H9 (cell line): ENCODE results near the gene MATK. TPM values are rescaled to one million over a fixed set of nuclear protein-coding genes. Genes with fewer than 3 reads are reported as not detected.

Source experiments
- DNase-seq: peaks from one replicate; pipeline ENCODE4 v3.0.0-alpha.2; 2017
- H2AFZ ChIP-seq: one replicate; pipeline ENCODE4 v1.6.1; 2013; ENCODE audit warnings: mild to moderate bottlenecking, low read length, control low read depth, moderate library complexity
- H2AK5ac ChIP-seq: 2 replicates; pipeline ENCODE4 v1.6.1; 2013; ENCODE audit warnings: low read length, control low read depth, mixed read lengths; ENCODE audit not compliant: insufficient read length
- H2BK120ac ChIP-seq: one replicate; pipeline ENCODE4 v1.6.1; 2013; ENCODE audit warnings: low read depth, mild to moderate bottlenecking, low read length, control low read depth, inconsistent platforms; ENCODE audit not compliant: poor library complexity, severe bottlenecking
- H2BK12ac ChIP-seq: 2 replicates; pipeline ENCODE4 v1.6.1; 2013; ENCODE audit warnings: low read length, control low read depth, mixed read lengths, low read depth; ENCODE audit not compliant: insufficient read length
- H2BK15ac ChIP-seq: 2 replicates; pipeline ENCODE4 v1.6.1; 2013; ENCODE audit warnings: low read depth, low read length, control low read depth
- H2BK20ac ChIP-seq: one replicate; pipeline ENCODE4 v1.6.1; 2013; ENCODE audit warnings: low read depth, mild to moderate bottlenecking, low read length, control low read depth, inconsistent platforms; ENCODE audit not compliant: poor library complexity, severe bottlenecking
- H2BK5ac ChIP-seq: 2 replicates; pipeline ENCODE4 v1.6.1; 2013; ENCODE audit warnings: low read length, control low read depth, mixed read lengths; ENCODE audit not compliant: insufficient read length
- H3K14ac ChIP-seq: 2 replicates; pipeline ENCODE4 v1.6.1; 2013; ENCODE audit warnings: low read length, control low read depth; ENCODE audit not compliant: insufficient read depth
- H3K18ac ChIP-seq: 2 replicates; pipeline ENCODE4 v1.6.1; 2013; ENCODE audit warnings: low read depth, mild to moderate bottlenecking, mixed read lengths, low read length, control low read depth; ENCODE audit not compliant: insufficient read length
- H3K23ac ChIP-seq: 2 replicates; pipeline ENCODE4 v1.6.1; 2013; ENCODE audit warnings: low read length, control low read depth, mixed read lengths, low read depth; ENCODE audit not compliant: insufficient read length
- H3K23me2 ChIP-seq: 2 replicates; pipeline ENCODE4 v1.6.1; 2013; ENCODE audit warnings: low read depth, mild to moderate bottlenecking, mixed read lengths, low read length, control low read depth; ENCODE audit not compliant: insufficient read length, poor library complexity, severe bottlenecking
- H3K27ac ChIP-seq: 2 replicates; pipeline ENCODE4 v1.5.1; 2013; ENCODE audit warnings: low read length, control low read depth, mixed read lengths, low read depth; ENCODE audit not compliant: insufficient read length
- H3K27me3 ChIP-seq: 2 replicates; pipeline ENCODE4 v1.6.1; 2013; ENCODE audit warnings: low read length, control low read depth, inconsistent platforms; ENCODE audit not compliant: insufficient read depth
- H3K4ac ChIP-seq: 2 replicates; pipeline ENCODE4 v1.6.1; 2013; ENCODE audit warnings: low read depth, mild to moderate bottlenecking, control low read depth, inconsistent platforms, low read length, moderate library complexity
- H3K4me1 ChIP-seq: 2 replicates; pipeline ENCODE4 v1.6.1; 2013; ENCODE audit warnings: low read length, control low read depth, inconsistent platforms; ENCODE audit not compliant: insufficient read depth
- H3K4me2 ChIP-seq: 2 replicates; pipeline ENCODE4 v1.6.1; 2013; ENCODE audit warnings: low read length, control low read depth, mixed read lengths; ENCODE audit not compliant: insufficient read length, insufficient read depth
- H3K56ac ChIP-seq: 2 replicates; pipeline ENCODE4 v1.6.1; 2013; ENCODE audit warnings: low read depth, mild to moderate bottlenecking, mixed read lengths, low read length, control low read depth; ENCODE audit not compliant: insufficient read length
- H3K79me1 ChIP-seq: 2 replicates; pipeline ENCODE4 v1.6.1; 2013; ENCODE audit warnings: low read depth, mild to moderate bottlenecking, moderate library complexity, low read length, control low read depth, inconsistent platforms; ENCODE audit not compliant: insufficient read depth, poor library complexity, severe bottlenecking
- H3K79me2 ChIP-seq: 2 replicates; pipeline ENCODE4 v1.6.1; 2013; ENCODE audit warnings: low read length, control low read depth, inconsistent platforms; ENCODE audit not compliant: insufficient read depth
- H3K9ac ChIP-seq: 2 replicates; pipeline ENCODE4 v1.6.1; 2013; ENCODE audit warnings: low read length, control low read depth, mixed read lengths; ENCODE audit not compliant: insufficient read length; ENCODE audit errors: extremely low read depth
- H3K9me3 ChIP-seq: one replicate; pipeline ENCODE4 v1.6.1; 2013; ENCODE audit warnings: low read depth, low read length, inconsistent platforms; ENCODE audit not compliant: control insufficient read depth
- H3T11ph ChIP-seq: one replicate; pipeline ENCODE4 v1.6.1; 2013; ENCODE audit warnings: mild to moderate bottlenecking, low read length, control low read depth, inconsistent platforms
- H4K20me1 ChIP-seq: one replicate; pipeline ENCODE4 v1.6.1; 2013; ENCODE audit not compliant: control insufficient read depth, insufficient read length, insufficient read depth
- H4K5ac ChIP-seq: 2 replicates; pipeline ENCODE4 v1.6.1; 2013; ENCODE audit warnings: low read depth, mild to moderate bottlenecking, mixed read lengths, low read length, control low read depth; ENCODE audit not compliant: insufficient read length
- H4K8ac ChIP-seq: replicated peaks from 2 replicates; pipeline ENCODE4 v1.6.1; 2013; ENCODE audit warnings: low read length, control low read depth, mixed read lengths, low read depth; ENCODE audit not compliant: insufficient read length
- H4K91ac ChIP-seq: 2 replicates; pipeline ENCODE4 v1.6.1; 2013; ENCODE audit warnings: low read depth, mild to moderate bottlenecking, moderate library complexity, mixed read lengths, low read length, control low read depth; ENCODE audit not compliant: insufficient read length
- H3K27ac Mint-ChIP-seq, 3 experiments: 2 replicates in 2 of 3; 3 replicates in 1 of 3; pipeline ENCODE4 v1.8.0; 2020 to 2021; ENCODE audit warnings: mixed read lengths in 3 of 3, mild to moderate bottlenecking in 1 of 3, moderate library complexity in 1 of 3
- H3K27me3 Mint-ChIP-seq: 2 replicates; pipeline ENCODE4 v1.8.0; 2021; ENCODE audit warnings: low read depth, mild to moderate bottlenecking, moderate library complexity, mixed read lengths
- H3K36me3 Mint-ChIP-seq, 3 experiments: 2 replicates in 2 of 3; 3 replicates in 1 of 3; pipeline ENCODE4 v1.8.0; 2020 to 2021; ENCODE audit warnings: low read depth in 3 of 3, mixed read lengths in 3 of 3; ENCODE audit not compliant: insufficient read depth in 1 of 3
- H3K4me1 Mint-ChIP-seq, 2 experiments: 2 replicates each; pipeline ENCODE4 v1.8.0; 2020; ENCODE audit warnings: mixed read lengths in 2 of 2
- H3K4me3 Mint-ChIP-seq, 2 experiments: 2 replicates in 1 of 2; 3 replicates in 1 of 2; pipeline ENCODE4 v1.8.0; 2020 to 2021; ENCODE audit warnings: mild to moderate bottlenecking in 2 of 2, mixed read lengths in 2 of 2, moderate library complexity in 1 of 2
- H3K9me3 Mint-ChIP-seq, 2 experiments: 2 replicates in 1 of 2; 3 replicates in 1 of 2; pipeline ENCODE4 v1.8.0; 2020; ENCODE audit warnings: mild to moderate bottlenecking in 2 of 2, mixed read lengths in 2 of 2, moderate library complexity in 1 of 2
- WGBS: extraction: QIAGEN DNeasy Blood & Tissue Kit; methylation state at CpG from one replicate; pipeline ENCODE4 v1.1.7; 2013; ENCODE audit warnings: missing lambda C conversion rate, low lambda C conversion rate, mixed read lengths; ENCODE audit not compliant: insufficient read length; ENCODE audit errors: extremely low coverage; 5-methylcytosine and 5-hydroxymethylcytosine counted together
- total RNA-seq: library from RNA; stranded (reverse); gene quantifications from 2 replicates; pipeline ENCODE4 v1.2.1, GENCODE V29; 2021
- TF ChIP-seq, protein P1 (sequence below): fragments of 200-600 bp; sonication (generic); conservative IDR thresholded peaks from 3 replicates; pipeline ENCODE4 v1.8.0; 2021; ENCODE audit warnings: antibody characterized with exemption, mild to moderate bottlenecking

The MATK gene
- total RNA-seq, 1 experiment from 2014 or later: 13.5 TPM

GRCh38 chr19:3821156-3821555 is 35.0 kb upstream of the MATK start:
- TF ChIP-seq, protein P1, sequence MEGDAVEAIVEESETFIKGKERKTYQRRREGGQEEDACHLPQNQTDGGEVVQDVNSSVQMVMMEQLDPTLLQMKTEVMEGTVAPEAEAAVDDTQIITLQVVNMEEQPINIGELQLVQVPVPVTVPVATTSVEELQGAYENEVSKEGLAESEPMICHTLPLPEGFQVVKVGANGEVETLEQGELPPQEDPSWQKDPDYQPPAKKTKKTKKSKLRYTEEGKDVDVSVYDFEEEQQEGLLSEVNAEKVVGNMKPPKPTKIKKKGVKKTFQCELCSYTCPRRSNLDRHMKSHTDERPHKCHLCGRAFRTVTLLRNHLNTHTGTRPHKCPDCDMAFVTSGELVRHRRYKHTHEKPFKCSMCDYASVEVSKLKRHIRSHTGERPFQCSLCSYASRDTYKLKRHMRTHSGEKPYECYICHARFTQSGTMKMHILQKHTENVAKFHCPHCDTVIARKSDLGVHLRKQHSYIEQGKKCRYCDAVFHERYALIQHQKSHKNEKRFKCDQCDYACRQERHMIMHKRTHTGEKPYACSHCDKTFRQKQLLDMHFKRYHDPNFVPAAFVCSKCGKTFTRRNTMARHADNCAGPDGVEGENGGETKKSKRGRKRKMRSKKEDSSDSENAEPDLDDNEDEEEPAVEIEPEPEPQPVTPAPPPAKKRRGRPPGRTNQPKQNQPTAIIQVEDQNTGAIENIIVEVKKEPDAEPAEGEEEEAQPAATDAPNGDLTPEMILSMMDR: no peak
- no peak for DNase-seq

More at GRCh38 chr19:3821156-3821555, 35.0 kb upstream of the MATK start:
- Mint-ChIP-seq H3K27ac (no peak overlapping the region), H3K36me3 (no peaks in the 10 kb centered on the region), H3K9me3 (no peaks in the 10 kb centered on the region), H3K4me1 (no peaks in the 10 kb centered on the region; a peak in 1 of 4 replicates), H3K4me3 (no peak overlapping the region), H3K27me3 (peaks cover 23% of the 10 kb centered on the region)
- Histone ChIP-seq H3K18ac (no peak overlapping the region), H3K56ac (no peak overlapping the region), H2BK20ac (no peak overlapping the region), H2AFZ (no peak overlapping the region), H3K4me1 (no peaks in the 10 kb centered on the region), H3K9me3 (no peaks in the 10 kb centered on the region), H4K20me1 (no peaks in the 10 kb centered on the region), H3K9ac (no peak overlapping the region), H2BK120ac (no peak overlapping the region), H2BK5ac (no peak overlapping the region), H2BK15ac (no peak overlapping the region), H4K5ac (no peak overlapping the region), H3K4ac (no peak overlapping the region), H4K8ac (no peak overlapping the region), H3K23ac (no peak overlapping the region), H3K79me1 (no peaks in the 10 kb centered on the region), H3K79me2 (no peaks in the 10 kb centered on the region), H3K23me2 (no peaks in the 10 kb centered on the region), H3K27me3 (no peaks in the 10 kb centered on the region), H4K91ac (no peak overlapping the region), H3K14ac (no peak overlapping the region), H2AK5ac (no peak overlapping the region), H3K27ac (no peak overlapping the region), H2BK12ac (no peak overlapping the region), H3T11ph (no peak overlapping the region), H3K4me2 (no peak overlapping the region)
- no CpG with 5 or more reads among the region's 23 CpGs for WGBS
